ENCODE data around the gene P2RY4.
"Not testable (repeated sequence)": the region's sequence is repeated elsewhere in the genome, so short reads cannot be mapped to it uniquely, and the experiment has no call there.

Gene P2RY4

DNA sequence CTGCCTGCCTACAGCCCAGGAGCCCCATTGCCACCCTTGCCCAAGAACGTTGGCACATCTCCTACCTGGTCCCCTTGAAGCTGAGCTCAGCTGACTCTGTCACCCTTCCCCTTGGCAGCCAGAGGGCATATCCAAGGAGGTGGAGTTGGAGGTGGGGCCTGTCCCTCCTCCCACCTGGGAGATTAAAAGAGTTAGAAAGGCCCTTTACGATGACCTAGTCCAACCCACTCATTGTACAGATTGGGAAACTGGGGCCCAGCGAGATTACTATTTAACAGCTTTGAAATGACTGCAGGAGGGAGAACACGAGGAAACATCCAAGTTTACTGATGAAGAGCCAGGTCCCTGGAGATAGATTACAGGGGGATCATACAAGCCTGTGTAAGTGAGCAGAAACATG lies at the start of gene P2RY4:
Gene P2RY4, minus strand, starts transcription at position 101 of the 400 bp plus-strand sequence. CDS start 580 bp downstream, outside the sequence.
- no peak for DNase-seq

DNA sequence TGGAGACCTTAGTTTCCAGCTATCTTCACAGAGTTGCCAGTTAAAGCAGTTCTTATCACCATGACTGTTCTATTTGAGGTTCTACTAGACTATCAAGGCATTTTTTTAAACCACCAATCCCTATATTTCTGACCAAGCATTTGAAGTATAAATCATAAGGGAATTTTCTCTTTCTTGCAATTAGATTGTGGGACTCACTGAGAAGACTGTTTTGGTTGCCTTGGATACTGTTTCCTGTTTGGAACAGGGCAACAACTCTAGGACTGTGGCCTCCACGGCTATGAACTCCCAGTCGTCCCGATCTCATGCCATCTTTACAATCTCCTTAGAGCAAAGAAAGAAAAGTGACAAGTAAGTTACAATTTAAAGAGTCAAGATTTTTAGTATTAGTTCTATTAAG lies 41.7 kb upstream of the P2RY4 start:
- no peak for DNase-seq

DNA sequence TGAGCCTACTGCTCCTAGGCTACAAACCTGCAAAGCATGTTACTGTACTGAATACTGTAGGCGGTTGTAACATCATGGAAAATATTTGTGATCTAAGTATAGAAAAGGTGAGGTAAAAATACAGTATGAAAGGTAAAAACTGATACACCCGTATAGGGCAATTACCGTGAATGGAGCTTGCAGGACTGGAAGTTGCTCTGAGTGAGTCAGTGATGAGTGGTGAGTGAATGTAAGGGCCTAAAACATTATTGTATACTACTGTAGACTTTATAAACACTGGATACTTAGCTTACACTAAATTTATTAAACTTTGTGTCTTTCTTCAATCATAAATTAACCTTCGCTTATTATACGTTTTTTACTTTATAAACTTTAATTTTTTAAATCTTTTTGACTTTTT lies 33.6 kb upstream of the P2RY4 start:
- no peak for DNase-seq

DNA sequence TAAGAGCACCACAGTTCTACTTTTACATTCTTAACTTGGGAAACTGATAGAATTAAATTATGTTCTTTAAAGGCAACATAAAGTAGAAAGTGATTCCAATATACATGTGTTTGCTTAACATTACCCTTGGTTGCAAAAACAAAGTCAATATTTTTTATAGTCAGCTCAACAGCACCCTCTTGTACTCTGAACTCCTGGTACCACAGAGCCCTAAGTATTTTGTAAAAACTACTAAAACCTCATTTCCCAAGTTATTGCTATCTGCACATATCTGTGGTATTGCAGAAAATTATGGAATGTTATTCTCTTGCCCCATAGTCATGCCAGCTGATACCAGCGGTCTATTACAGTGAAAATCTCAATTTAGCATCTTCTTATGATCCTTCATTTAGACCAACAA lies 32.8 kb upstream of the P2RY4 start:
- DNase-seq: no peak

DNA sequence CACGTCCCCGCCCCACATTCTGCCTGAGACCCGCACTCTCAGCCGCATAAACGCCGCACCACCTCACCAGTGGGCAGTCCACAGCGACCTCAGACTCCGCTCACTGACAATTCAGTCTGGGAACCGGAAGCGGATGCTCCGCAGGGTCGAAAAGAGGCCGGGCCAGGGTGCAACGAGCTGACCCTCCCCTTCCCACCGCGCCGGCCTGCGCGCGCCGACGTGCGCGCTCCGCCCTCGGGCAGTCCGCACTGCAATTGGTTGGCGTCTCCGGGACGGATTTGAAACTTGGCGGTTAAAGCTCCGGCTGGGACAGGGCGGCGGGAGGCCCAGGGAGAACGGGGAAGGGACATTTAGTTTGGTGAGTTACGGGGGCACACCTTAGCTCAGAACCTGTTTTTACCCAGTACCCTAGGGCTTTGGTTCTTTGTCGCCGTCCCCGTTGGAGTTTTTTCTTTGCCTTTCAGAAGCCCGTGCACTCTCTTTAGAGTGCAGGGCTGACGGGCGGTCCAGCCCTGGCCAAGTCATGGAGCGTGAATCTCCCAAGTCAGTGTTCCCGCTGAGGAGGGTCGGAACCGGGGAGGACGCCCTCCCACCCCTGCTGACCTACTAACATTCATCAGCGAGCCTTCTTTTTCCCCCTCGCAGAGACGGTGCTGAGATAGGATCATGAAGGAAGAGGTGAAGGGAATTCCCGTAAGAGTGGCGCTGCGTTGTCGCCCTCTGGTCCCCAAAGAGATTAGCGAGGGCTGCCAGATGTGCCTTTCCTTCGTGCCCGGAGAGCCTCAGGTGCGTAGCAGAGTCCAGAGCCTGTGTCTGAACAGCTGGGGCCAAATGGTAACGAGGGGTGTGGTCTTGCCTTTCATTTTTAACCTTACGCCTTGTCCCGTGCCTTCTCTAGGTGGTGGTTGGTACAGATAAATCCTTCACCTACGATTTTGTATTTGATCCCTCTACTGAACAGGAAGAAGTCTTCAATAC lies 30.1 kb upstream of the P2RY4 start, which contains the start of the genes KIF4A and PDZD11:
Gene KIF4A, plus strand, starts transcription at position 312 of the 978 bp plus-strand sequence. Its CDS starts 355 bp downstream, at position 667.
Gene PDZD11, minus strand, starts transcription at position 135 of the 978 bp plus-strand sequence. CDS start 586 bp downstream, outside the sequence.
- peak; percentile 43 for DNase-seq

DNA sequence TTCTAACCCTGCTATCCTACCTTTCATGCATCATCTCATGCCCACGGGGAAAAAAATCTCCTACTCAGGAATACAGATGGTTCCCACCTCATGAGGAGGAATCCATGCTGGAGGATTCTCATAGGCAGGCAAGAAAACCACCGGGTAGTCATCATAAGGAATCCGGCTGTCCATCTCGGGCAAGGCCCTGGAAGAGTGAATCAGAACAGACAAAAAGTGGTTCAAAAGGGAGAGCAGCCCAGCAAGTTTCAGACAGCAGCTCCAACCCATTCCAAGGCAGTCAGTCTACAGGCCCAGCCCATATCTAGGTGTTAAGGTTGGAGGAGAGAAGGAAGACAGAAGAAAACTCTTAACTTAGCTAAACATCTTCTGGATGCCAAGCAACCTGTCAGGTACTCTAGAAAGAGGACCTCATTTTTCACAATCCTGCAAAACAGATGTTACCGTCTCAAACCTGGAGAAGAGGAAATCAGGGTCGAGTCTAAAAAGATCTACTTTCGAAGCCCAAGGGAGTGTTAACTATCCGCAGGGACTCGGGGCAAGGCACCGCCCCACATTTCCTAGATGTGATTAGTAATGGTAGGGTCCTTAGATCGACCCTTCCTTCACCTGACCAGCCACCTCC lies 29.3 kb upstream of the P2RY4 start:
- no peak for DNase-seq

DNA sequence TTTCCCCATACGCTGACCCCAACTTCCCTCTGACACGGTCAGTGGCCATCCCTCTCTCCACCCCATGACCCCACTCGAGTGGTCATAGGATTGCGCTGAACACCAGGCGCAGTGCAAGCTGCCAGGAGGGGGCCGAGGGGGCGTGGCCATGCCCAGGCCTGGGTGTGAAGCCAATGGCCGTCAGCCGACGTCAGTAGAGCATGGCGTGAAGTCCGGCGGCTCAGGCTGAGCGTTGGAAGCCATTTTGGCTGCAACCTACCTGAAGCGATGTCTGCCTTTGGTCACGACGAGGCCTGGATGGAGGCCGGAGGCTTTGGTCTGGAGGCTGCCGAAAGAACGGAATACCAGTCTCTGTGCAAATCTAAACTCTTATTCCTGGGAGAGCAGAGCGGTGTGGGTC lies 21.9 kb upstream of the P2RY4 start, which contains the start of gene RAB41:
Gene RAB41, plus strand, starts transcription at position 222 of the 400 bp plus-strand sequence. Its CDS starts 46 bp downstream, at position 268.
- DNase-seq: no peak

DNA sequence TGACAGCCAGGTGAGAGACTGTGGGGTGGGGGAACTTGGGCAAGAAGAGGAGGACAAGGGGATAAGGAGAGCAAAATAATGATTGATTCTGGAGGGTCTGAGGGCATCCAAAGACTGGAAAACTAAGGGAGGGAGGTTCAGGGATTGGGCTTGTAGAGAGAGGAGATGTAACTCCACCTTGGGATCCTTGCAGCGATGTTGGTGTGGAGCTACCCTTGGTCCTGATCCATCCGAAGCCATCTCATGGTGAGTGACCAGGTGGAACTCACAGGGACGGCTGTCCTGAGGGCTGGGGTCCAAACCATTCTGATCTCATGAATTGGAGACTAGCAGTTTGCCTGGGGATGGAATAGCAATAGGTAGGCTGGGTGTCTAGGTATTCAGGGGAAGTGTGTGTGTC lies 20.6 kb upstream of the P2RY4 start:
- no peak for DNase-seq

DNA sequence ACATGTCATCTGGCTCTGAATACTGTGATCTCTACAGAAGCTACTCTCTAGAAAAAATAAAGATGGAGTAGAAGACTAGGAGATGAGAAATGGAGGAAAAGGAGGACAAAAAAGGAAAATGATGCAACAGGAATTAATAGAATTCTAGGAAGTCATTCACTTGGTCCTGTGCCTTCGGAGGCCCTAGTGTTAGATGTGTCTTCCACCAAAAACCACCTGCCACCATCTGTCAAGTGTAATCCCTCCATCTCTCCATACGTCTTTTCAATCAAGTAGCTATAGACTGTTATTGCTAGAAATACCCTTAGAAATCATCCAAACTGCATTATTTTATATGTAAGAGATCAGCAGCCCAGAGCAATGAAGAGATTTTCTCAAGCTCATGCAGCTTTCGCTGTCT lies 19.1 kb upstream of the P2RY4 start:
- DNase-seq: no peak

DNA sequence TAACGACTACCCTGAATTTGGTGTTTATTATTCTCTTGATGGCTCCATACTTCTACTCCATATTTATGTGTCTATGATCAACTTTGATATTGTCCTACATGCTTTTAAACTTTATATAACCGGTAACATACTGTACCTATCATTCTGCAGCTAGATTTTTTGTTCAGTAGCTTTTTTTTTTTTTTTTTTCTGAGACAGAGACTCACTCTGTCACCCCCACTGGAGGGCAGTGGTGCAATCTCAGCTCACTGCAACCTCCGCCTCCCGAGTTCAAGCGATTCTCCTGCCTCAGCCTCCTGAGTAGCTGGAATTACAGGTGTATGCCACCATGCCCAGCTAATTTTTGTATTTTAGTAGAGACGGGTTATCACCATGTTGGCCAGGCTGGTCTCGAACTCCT lies 14.0 kb upstream of the P2RY4 start:
- not testable (repeated sequence) for DNase-seq

DNA sequence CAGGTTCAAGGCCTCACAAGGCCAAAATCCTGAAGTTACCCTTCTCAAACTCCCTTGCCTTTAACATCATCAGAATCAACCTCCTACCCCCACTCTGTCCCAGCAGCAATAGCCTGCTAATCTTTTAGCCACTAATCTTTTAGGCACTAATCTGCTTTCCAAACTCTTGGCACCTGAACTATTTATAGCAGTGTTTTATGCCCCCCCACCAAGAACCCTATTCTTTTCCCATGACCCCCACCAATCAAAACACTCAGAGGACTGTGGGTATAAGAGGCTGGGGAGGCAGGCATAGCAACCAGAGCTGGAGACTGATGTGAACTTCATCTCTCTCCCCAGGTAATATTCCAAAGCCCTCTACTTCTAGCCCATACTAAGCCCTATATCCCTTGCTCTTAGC lies 8.0 kb upstream of the P2RY4 start, which contains the start of gene ARR3:
Gene ARR3, plus strand, starts transcription at position 301 of the 400 bp plus-strand sequence. CDS start 1,052 bp downstream, outside the sequence.
- no peak for DNase-seq

DNA sequence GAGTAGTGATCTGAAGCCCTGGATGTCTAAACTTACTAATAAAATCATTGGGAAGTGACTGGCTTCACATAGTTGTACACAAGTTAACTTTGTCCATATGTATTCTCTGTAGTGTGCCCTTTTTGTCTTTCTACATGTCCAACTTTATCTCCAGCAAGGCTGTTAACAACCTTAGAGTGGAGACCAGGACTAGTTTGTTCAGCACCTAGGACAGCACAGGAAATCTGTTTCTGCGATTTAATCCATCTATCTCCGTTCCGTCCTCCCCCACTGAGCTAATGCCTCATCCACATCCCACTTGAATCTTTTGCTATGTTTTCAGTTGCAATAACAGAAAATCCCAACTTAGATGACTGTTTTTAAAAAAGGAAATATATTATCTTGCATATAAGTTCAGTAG lies 4.8 kb upstream of the P2RY4 start:
- DNase-seq: no peak

DNA sequence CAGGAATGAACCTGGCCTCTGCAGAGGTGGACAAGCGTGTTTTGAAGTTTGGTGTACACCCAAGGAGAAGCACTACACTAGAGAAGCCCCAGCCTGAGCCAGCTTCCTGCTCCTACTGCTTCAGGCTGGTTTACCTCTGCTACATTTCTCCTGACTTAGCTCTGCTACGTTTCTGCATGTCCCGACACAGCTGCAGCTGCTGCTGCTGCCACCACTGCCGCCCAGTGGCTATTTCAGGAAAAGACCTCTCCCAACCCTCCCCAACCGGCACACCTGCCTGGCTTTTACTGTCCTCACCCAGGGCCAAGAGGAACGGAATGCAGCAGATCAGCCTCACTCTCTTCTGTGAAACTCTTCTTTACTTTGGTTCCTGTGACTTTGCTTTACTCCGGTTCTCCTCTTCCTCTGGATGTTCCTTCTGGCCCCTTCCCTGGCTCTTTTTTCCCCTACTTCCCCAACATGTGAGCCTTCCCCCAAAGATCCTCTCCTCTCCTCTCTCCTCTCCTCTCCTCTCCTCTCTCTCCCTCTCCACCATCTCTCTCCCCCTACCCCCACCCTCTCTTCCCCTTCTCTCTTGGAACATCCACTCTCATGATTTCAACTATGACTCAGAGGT lies 3.1 kb upstream of the P2RY4 start:
- DNase-seq: peak; percentile 23

DNA sequence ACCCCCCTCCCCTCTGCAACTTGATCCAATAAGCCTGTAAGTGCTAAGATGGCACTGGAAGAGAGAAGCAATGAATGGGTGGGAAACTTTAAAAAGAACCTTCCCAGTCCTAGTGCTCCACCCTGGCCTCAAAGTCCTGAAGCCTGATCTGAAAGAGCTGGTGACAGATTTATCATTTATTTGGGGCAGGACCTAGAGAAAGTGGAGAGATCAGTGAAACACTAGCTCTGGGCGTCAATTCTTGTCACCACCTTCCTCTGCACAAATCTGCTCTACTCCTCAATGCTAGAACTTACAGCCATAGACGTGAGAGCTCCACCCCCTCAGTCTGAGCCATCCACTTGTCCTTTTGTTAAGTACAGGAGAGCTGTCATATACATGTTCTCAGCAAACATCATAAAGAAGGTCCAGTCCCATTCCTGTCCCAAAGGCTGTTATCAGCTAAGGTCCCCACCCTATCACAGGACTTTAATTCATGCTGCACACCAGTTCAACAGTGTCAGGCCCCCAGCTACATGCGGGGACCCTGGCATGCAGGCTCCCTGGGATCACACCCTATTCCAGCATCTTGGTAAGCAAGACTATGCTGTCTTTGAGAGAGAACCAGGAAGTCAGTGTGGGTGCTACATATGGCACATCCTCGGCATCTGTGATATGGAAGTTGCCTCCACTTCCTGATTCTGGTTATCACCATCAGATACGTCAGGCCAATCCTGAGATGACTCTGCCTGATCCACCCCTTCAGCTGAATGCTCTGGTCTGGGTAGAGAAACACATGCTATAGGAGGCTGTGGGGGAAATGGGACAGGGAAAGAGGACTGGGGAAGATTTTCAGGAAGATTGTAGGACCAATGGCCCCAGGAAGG lies 2.3 kb downstream of the P2RY4 start:
- no peak for DNase-seq

DNA sequence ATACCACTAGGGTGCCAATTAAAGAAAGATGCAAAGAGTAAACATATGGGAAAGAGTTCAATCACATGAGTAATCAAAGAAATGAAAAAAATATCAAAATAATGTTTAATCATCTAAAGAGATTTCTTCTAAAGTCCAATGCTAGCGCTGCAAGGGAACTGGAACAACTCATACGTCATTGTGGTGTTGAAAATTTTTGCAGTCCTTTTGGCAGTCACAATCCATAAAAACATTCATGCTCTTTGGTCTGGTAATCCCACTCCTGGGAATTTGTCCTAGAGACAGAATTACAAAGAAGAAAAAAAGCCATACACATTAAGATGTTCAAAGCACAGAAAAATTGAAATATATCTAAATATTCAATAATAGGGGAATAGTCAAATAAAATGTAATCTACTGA lies 4.6 kb downstream of the P2RY4 start:
- no peak for DNase-seq

DNA sequence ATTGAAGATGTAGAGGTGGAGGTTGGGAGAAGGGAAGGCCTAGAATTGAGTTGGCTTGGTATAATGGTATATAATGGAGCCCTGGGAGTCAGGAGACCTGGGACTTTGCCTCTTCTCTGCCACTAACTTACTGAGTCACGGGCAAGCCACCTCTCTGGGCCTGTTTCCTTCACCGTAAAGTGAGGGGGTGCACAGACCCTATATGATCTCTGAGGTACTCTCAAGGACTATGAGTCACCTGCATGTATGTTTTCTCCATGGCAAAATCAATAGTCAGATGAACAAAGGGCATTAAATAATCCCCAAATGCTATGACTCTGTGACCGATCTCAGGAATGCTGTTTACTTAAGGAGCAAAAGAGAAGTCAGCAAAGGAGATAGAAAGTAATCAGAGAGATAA lies 5.1 kb downstream of the P2RY4 start:
- no peak for DNase-seq

DNA sequence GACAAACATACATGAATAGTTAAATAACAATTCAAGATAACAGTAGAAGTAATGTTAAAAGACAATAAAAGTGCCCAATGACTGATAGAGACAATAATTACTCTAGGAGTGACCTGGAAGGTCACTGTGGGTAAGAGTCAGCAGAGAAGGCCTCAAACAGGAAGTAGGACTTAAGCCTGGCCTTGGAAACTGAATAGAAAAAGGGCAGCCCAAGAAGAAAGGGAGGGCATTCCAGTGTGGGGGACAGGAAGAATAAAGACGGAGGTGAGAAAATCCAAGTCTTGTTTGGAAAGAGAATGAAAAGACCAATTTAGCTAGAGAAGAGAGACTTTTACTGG lies 6.0 kb downstream of the P2RY4 start:
- DNase-seq: no peak

DNA sequence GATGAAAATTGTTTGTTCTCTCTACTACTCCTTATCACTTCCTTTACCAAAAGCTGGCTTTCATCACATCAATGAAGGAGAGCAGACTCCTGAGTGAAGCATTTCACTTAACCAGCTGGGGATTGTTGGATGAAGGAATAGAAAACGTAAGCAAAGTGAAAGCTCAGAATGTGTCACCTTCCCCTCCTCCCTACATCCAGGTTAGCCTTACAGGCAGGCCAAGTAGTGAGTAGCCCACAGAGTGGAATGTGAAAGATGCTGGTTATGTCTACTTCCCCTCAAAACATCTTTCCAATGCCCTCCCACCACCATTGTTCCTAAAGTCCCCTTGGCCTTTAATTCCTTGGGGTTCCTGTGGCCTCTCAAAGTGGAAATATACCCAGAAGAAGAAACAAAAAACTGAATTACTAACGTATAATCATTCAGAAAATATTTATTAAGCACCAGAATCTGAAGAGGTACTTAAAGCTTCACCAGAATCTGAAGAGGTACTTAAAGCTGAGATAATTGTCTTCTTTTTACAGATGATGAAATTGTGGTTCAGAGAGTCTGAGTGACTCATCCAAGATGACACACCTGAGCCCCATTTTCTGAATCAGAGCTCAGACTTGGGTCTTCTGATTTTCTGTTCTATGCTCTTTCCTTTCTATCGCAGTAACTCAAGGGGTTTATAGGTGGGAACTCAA lies 6.5 kb downstream of the P2RY4 start:
- DNase-seq: peak; percentile 12

DNA sequence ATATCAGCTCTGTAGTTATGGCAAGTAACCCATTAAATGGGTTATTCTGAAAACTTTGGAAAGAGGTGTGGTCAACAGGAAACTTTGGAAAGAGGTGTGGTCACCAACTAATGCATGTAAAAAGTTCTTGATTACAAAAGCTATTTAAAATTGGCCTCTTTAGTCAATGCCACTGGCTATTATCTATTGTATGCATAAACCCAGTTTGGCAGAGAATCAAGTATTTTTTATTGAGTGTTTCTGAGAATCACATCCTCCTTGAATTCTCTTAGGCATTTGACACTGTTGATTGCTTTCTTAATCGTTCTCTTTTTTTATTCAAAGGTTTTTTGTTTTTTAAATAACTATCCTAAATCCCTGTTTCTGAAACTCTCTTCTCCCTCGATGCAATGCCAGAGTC lies 7.5 kb downstream of the P2RY4 start:
- no peak for DNase-seq

DNA sequence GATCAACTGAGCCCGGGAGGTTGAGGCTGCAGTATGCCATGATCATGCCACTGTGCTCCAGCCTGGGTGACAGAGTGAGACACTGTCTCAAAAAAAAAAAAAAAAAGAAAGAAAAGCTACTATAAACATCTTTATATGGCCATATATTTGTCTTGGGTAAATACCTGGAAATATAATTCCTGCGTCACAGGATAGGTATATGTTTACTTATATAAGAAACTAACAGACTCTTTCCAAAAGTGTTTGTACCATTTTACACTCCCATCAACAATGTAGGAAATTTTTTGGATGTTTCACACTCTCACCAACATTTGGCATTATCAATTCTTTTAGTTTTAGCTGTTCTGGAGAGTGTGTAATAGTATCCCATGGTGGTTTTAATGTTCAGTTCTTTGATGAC lies 12.8 kb downstream of the P2RY4 start:
- no peak for DNase-seq

DNA sequence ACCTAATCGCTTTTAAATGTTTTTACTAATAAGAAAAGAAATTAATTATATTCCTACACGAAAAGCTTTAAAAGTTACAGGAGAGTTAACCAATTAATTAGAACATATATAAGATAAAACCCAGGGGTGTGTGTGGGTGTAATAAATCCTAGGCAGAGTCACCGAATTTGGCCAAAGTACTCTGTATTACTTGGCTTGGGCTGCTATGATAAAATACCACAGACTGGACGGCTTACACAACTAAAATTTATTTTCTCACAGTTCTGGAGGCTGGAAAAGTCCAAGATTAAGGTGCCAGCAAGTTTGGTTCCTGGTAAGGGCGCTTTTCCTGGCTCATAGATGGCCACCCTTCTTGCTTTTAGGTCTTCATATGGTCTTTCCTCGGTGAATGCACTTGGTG lies 15.1 kb downstream of the P2RY4 start:
- DNase-seq: no peak

DNA sequence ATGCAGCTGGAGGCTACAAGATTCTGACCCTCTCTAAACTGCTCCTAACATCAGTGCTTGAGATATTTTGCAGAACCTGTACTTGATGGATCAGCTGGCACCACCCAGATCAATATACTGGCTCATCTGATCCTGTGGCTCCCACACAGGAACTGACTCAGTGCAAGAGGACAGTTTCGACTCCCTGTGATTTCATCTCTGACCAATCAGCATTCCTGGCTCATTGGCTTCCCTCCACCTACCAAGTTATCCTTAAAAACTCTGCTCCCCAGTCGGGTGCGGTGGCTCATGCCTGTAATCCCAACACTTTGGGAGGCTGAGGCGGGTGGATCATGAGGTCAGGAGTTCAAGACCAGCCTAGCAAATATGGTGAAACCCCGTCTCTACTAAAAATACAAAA lies 16.4 kb downstream of the P2RY4 start:
- not testable (repeated sequence) for DNase-seq
